Measurements from ENCODE around the gene IL1B.

DNA sequence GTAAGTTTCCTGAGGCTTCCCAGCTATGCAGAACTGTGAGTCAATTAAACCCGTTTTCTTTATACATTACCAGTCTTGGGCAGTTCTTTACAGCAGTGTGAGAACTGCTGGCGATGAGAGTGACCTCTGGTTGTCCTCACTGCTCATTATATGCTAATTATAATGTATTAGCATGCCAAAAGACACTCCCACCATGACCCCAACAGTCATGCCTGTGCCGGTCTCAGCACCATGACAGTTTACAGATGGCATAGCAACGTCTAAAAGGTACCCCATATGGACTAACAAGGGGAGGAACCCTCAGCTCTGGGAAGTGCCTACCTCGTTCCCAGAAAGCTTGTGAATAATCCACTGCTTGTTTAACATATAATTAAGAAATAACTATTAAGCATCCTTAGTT, 44.2 kb downstream of the IL1B start:
- TF ChIP-seq CTCF (IDR thresholded peaks at IDR 0.05), result no peak
- no peak for TF ChIP-seq POLR2A (IDR thresholded peaks at IDR 0.05)
- no peak for TF ChIP-seq EP300 (IDR thresholded peaks at IDR 0.05)

Measured in tibial nerve (tissue), 4 donors.